ENCODE results near the gene KIAA0825.

Gene KIAA0825

GRCh38 chr5:94423411-94423810, 195.0 kb downstream of the KIAA0825 start:
- TF ChIP-seq, protein P1, sequence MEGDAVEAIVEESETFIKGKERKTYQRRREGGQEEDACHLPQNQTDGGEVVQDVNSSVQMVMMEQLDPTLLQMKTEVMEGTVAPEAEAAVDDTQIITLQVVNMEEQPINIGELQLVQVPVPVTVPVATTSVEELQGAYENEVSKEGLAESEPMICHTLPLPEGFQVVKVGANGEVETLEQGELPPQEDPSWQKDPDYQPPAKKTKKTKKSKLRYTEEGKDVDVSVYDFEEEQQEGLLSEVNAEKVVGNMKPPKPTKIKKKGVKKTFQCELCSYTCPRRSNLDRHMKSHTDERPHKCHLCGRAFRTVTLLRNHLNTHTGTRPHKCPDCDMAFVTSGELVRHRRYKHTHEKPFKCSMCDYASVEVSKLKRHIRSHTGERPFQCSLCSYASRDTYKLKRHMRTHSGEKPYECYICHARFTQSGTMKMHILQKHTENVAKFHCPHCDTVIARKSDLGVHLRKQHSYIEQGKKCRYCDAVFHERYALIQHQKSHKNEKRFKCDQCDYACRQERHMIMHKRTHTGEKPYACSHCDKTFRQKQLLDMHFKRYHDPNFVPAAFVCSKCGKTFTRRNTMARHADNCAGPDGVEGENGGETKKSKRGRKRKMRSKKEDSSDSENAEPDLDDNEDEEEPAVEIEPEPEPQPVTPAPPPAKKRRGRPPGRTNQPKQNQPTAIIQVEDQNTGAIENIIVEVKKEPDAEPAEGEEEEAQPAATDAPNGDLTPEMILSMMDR (IDR thresholded peaks at IDR 0.05; ENCODE audit: borderline replicate concordance, insufficient read depth, low read depth, low read length): no peak
- no peak overlapping the region for H3K4me3 ChIP-seq (ENCODE audit: low read depth, low read length)

DNA sequence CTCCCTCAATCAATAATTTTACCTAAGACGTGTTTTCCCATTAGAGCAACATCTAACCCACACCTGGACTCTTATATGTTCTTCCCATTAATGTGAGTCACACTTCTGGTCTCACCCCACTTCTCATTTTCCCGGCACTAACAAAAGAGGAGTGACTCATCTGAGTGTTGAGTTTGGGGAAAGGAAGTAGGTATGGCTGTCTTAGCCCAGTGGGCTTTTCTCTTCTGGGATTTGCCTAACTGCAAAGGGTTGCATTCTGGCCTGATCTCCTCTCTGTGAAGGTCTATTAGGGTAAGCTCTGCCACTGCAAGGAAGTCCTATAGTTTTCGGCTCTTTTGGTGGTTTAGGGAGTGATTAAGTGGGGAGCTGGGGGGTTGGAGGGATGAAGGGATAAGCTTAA, 195.6 kb downstream of the KIAA0825 start:
- TF ChIP-seq, protein P1 (IDR thresholded peaks at IDR 0.05; ENCODE audit: borderline replicate concordance, insufficient read depth, low read depth, low read length): no peak
- H3K4me3 ChIP-seq (ENCODE audit: low read depth, low read length): no peak overlapping the region

DNA sequence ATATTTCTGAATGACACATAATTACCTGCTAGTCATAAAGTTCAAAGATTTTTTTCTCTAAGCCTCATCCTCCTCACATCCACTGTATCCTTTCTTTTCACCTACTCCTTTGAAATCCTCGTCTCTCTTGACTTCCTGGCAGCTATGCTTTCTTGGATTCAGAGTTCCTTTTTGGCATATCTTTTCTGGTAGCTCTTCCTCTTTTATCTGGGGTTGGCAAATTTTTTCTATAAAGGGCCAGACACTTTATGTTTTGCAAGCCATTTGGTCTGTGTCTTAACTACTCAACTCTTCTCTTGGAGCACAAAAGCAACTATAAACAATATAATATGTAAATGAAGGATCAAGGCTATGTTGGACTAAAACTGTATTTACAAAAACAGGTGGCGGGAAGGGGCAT, 197.5 kb downstream of the KIAA0825 start:
- TF ChIP-seq, protein P1 (IDR thresholded peaks at IDR 0.05; ENCODE audit: borderline replicate concordance, insufficient read depth, low read depth, low read length): no peak
- H3K4me3 ChIP-seq (ENCODE audit: low read depth, low read length): no peak overlapping the region

GRCh38 chr5:94415798-94416197, 202.6 kb downstream of the KIAA0825 start:
- H3K4me3 ChIP-seq (ENCODE audit: low read depth, low read length): no peak overlapping the region
- TF ChIP-seq, protein P1 (IDR thresholded peaks at IDR 0.05; ENCODE audit: borderline replicate concordance, insufficient read depth, low read depth, low read length): no peak

DNA sequence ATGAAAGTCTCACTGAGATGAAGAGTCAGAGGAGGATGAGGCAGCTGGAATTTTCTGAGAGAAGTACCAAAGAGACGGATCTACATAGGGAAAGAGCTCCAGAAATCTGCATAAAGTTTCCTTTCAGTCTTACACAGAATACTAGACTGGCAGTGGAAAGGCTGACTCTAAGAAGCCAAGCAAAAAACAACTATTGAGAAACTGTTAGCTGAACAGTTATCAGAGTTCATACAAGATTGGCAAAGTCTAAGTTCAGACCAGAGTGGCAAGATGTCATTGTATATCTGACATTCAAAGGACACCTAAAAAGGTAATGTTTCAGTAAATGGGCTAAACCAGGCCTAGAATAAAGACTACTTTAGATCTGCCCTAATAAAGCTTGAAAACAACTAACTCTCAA, 209.0 kb downstream of the KIAA0825 start:
- TF ChIP-seq, protein P1 (IDR thresholded peaks at IDR 0.05; ENCODE audit: borderline replicate concordance, insufficient read depth, low read depth, low read length): no peak
- H3K4me3 ChIP-seq (ENCODE audit: low read depth, low read length): no peak overlapping the region

GRCh38 chr5:94407023-94407422, 211.4 kb downstream of the KIAA0825 start:
- H3K4me3 ChIP-seq (ENCODE audit: low read depth, low read length): no peak overlapping the region
- TF ChIP-seq, protein P1 (IDR thresholded peaks at IDR 0.05; ENCODE audit: borderline replicate concordance, insufficient read depth, low read depth, low read length): no peak

DNA sequence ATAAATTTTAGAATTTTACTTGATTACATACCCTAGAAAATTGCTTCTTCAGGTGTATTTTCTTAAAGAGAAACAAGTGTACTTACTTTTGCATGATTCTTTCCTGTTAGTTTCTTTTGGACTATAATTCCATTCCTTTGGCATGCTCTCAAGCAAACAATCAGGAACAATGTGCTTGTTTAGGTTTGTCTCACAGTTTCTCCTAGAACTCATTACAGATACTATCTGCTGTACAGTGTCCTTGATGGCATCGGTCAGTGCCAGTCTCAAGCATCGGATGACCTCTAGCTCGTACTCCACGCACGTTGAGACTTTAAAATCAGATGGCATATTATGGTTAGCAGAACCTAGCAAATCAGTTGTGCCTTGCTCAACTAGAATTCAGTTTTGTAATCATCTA, 214.9 kb downstream of the KIAA0825 start:
- TF ChIP-seq, protein P1 (IDR thresholded peaks at IDR 0.05; ENCODE audit: borderline replicate concordance, insufficient read depth, low read depth, low read length): no peak
- no peak overlapping the region for H3K4me3 ChIP-seq (ENCODE audit: low read depth, low read length)

Data from GM12875 (cell line).